Aorta (tissue), 5 donors: ENCODE measurements around the gene ARID3B. TPM values are rescaled to one million over a fixed set of nuclear protein-coding genes. Genes with fewer than 3 reads are reported as not detected.
A peak's percentile ranks its signal among the peaks of the same experiment; 100 is the strongest.

ENCODE experiments used
- ATAC-seq: fragments of 200-7000 bp; cut with Tn5 transposase; one replicate; pipeline ENCODE4 v1.9.1; 2022; ENCODE audit warnings: moderate library complexity; ENCODE audit not compliant: low FRiP score
- DNase-seq, 2 donors: peaks; one replicate each; pipeline ENCODE4 v3.0.0-alpha.2; 2020
- H3K27ac ChIP-seq, 2 donors: one replicate each; pipeline ENCODE4 v1.5.1; 2013; ENCODE audit warnings: low read length in 2 of 2, mild to moderate bottlenecking in 2 of 2, moderate library complexity in 2 of 2, control low read depth in 1 of 2, inconsistent platforms in 1 of 2, low read depth in 1 of 2
- H3K27me3 ChIP-seq, 2 donors: one replicate each; pipeline ENCODE4 v1.6.1; 2013; ENCODE audit warnings: control low read depth in 1 of 2, low read length in 1 of 2, mild to moderate bottlenecking in 1 of 2, moderate library complexity in 1 of 2; ENCODE audit not compliant: insufficient read depth in 2 of 2, control insufficient read depth in 1 of 2
- H3K36me3 ChIP-seq, 2 donors: one replicate each; pipeline ENCODE4 v1.6.1; 2013; ENCODE audit warnings: control low read depth in 1 of 2, low read length in 1 of 2, mild to moderate bottlenecking in 1 of 2; ENCODE audit not compliant: insufficient read depth in 2 of 2, control insufficient read depth in 1 of 2
- H3K4me1 ChIP-seq, 2 donors: one replicate each; pipeline ENCODE4 v1.6.1; 2013; ENCODE audit warnings: low read length in 2 of 2, control low read depth in 1 of 2, mild to moderate bottlenecking in 1 of 2, moderate library complexity in 1 of 2; ENCODE audit not compliant: insufficient read depth in 2 of 2, control insufficient read depth in 1 of 2
- H3K4me3 ChIP-seq, 2 donors: one replicate each; pipeline ENCODE4 v1.5.1; 2013; ENCODE audit warnings: low read length in 2 of 2, control low read depth in 1 of 2, mild to moderate bottlenecking in 1 of 2
- H3K9me3 ChIP-seq: one replicate; pipeline ENCODE4 v1.6.1; 2013; ENCODE audit warnings: mild to moderate bottlenecking, low read length; ENCODE audit not compliant: control insufficient read depth
- WGBS, 2 donors: extraction: QIAGEN DNeasy Blood & Tissue Kit; methylation state at CpG; one replicate each; pipeline ENCODE4 v1.1.7; 2013; 5-methylcytosine and 5-hydroxymethylcytosine counted together
- intact Hi-C, 2 donors: fragments of 100-400 bp; cut with DNase I; formaldehyde crosslinking; loops; one replicate each; pipeline versions ENCODE4 v1.14.2 to v1.15.0; 2022
- polyA plus RNA-seq, 2 donors: library from polyadenylated mRNA; stranded (reverse); fragments of 200-250 nt; gene quantifications; one replicate each; pipeline ENCODE4 v1.2.3, GENCODE V29; 2013
- total RNA-seq, 2 donors: library from RNA; stranded (reverse); fragmentation: NEBNext Ultra II Directional; extraction: Animal tissue kit (Norgen Biotek cat#: 25700); gene quantifications; one replicate each; pipeline ENCODE4 v1.2.1, GENCODE V29; 2021
- donor health status: healthy with polysubstance abuse.
- donor health status: Bipolar disorder and iron deficiency.
- donor health status: DM: no; HTN: no; CAD: no.
- donor health status: DM: no; HTN: no; CAD: no.
- donor health status: DM: yes; HTN: yes; CAD: no.

Gene ARID3B
- total and polyA plus RNA-seq, 4 donors, result 1.8 to 11.7 (median 7.8) TPM

- ATAC-seq, result peak; percentile 19
- 45 to 57% methylated on average over 6 of the region's 6 CpGs for WGBS, 2 donors
- Histone ChIP-seq H3K27ac (no peak overlapping the region), H3K4me1 (no peaks in the 10 kb centered on the region), H3K9me3 (no peaks in the 10 kb centered on the region), H3K36me3 (peaks cover 7 to 17% of the 10 kb centered on the region in 2 donors), H3K27me3 (no peaks in the 10 kb centered on the region), H3K4me3 (no peak overlapping the region)
- DNase-seq, result no peak
- intact Hi-C loops, result loop anchor here (5.0 to 10.0 kb wide), 3 partner anchors 168 to 324 kb away; partner anchors contain the start of genes RPP25 (in 2 of the 2) and UBL7 (in 1 of the 2)
These were observed 89.5 kb downstream of the ARID3B start for GRCh38 chr15:74630284-74631086.

GRCh38 chr15:74631087-74631385 lies 90.0 kb downstream of the ARID3B start:
- H3K4me3 ChIP-seq, result no peak overlapping the region
- no peaks in the 10 kb centered on the region for H3K9me3 ChIP-seq
- intact Hi-C loops, result loop anchor here (5.0 to 10.0 kb wide), 3 partner anchors 169 to 324 kb away; partner anchors contain the start of genes RPP25 (in 2 of the 2) and UBL7 (in 1 of the 2)
- H3K36me3 ChIP-seq, result peaks cover 7 to 12% of the 10 kb centered on the region in 2 donors
- no peak for DNase-seq
- ATAC-seq, result no peak
- 75 to 81% methylated on average over 3 of the region's 3 CpGs for WGBS, 2 donors
- no peaks in the 10 kb centered on the region for H3K27me3 ChIP-seq
- H3K27ac ChIP-seq, result no peak overlapping the region
- H3K4me1 ChIP-seq, result no peaks in the 10 kb centered on the region

DNA sequence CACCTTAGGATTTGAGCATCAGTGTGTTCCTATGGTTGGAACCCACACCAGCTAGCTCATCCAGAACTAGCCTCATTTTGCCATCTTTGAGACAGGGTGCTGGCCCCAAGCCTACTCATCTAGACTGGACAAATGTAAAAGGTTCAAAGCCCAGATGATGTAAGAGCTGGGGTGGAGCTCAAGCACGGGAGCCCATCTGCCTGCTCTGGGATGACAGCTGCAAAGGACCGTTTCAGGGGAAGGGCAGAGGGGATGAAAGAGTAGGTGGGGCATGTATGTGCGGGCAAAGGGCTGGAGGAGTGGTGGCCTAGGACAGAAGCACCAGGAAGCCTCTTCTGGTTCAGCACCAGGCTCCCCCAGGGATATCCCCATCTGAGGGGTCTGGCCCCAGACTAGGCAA lies 90.4 kb downstream of the ARID3B start:
- H3K9me3 ChIP-seq, result no peaks in the 10 kb centered on the region
- no peaks in the 10 kb centered on the region for H3K4me1 ChIP-seq
- no peak for ATAC-seq
- no peak for DNase-seq
- no peak overlapping the region for H3K4me3 ChIP-seq
- 59% methylated on average over 3 of the region's 3 CpGs for WGBS, 2 donors
- H3K36me3 ChIP-seq, result peaks cover 7 to 9% of the 10 kb centered on the region in 2 donors
- H3K27me3 ChIP-seq, result no peaks in the 10 kb centered on the region
- H3K27ac ChIP-seq, result no peak overlapping the region
- intact Hi-C loops, result loop anchor here (5.0 to 10.0 kb wide), 3 partner anchors 169 to 323 kb away; partner anchors contain the start of genes RPP25 (in 2 of the 2) and UBL7 (in 1 of the 2)

DNA sequence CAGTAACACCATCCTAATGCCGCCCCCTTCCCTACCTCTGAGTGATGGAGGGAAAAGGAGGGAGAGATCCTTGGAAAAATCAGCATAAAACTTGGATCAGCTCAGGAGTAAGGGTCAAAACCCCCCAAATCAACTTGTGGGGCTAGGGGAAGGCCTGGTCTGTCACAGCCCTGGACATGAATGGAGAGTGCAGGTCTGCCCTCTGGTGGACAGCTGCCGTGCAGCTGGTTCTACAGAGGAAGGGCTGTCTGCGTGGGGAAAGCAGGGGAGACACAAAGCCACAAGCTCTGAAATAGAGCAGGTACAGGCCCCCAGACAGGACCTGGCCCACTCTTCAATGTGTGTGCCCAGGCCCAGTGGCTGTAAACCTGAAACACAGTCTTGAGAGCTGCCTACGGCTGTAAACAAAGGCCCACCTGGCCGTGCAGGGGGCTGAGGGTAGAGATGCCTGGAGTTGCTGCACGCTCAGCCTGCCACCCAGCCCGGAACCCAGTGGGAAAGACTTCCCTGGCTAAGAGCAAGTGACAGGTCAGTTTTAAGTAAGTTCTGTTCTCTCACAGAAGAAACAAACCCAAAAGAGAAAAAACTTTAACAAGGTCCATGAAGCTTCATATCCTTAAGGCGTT lies 91.0 kb downstream of the ARID3B start:
- Histone ChIP-seq H3K36me3 (peaks cover 7 to 10% of the 10 kb centered on the region in 2 donors), H3K27ac (no peak overlapping the region), H3K4me3 (no peak overlapping the region), H3K9me3 (no peaks in the 10 kb centered on the region), H3K4me1 (no peaks in the 10 kb centered on the region), H3K27me3 (no peaks in the 10 kb centered on the region)
- peak in 1 of 2 donors; percentile 89 for DNase-seq
- 60 to 66% methylated on average over 7 to 8 of the region's 8 CpGs for WGBS, 2 donors
- ATAC-seq, result peak; percentile 58
- intact Hi-C loops, result loop anchor here (5.0 to 10.0 kb wide), 3 partner anchors 170 to 323 kb away; partner anchors contain the start of genes RPP25 (in 2 of the 2) and UBL7 (in 1 of the 2)

GRCh38 chr15:74632601-74633000 lies 91.6 kb downstream of the ARID3B start:
- intact Hi-C loops, result loop anchor here (5.0 to 10.0 kb wide), 3 partner anchors 170 to 322 kb away; partner anchors contain the start of genes RPP25 (in 2 of the 2) and UBL7 (in 1 of the 2)
- Histone ChIP-seq H3K36me3 (peaks cover 7 to 8% of the 10 kb centered on the region in 2 donors), H3K27ac (no peak overlapping the region), H3K4me3 (no peak overlapping the region), H3K4me1 (no peaks in the 10 kb centered on the region), H3K9me3 (no peaks in the 10 kb centered on the region), H3K27me3 (no peaks in the 10 kb centered on the region)
- DNase-seq (no peak), ATAC-seq (no peak)
- WGBS, 2 donors, result 77 to 78% methylated on average over 9 of the region's 9 CpGs

GRCh38 chr15:74633781-74634180 lies 92.8 kb downstream of the ARID3B start:
- ATAC-seq, result no peak
- Histone ChIP-seq H3K36me3 (peaks cover 4 to 8% of the 10 kb centered on the region in 2 donors), H3K9me3 (no peaks in the 10 kb centered on the region), H3K27ac (no peak overlapping the region), H3K27me3 (no peaks in the 10 kb centered on the region), H3K4me3 (no peak overlapping the region), H3K4me1 (no peaks in the 10 kb centered on the region)
- WGBS, 2 donors, result 62 to 82% methylated on average over 2 of the region's 2 CpGs
- intact Hi-C loops, result loop anchor here (5.0 to 10.0 kb wide), 3 partner anchors 171 to 321 kb away; partner anchors contain the start of genes RPP25 (in 2 of the 2) and UBL7 (in 1 of the 2)
- no peak for DNase-seq

DNA sequence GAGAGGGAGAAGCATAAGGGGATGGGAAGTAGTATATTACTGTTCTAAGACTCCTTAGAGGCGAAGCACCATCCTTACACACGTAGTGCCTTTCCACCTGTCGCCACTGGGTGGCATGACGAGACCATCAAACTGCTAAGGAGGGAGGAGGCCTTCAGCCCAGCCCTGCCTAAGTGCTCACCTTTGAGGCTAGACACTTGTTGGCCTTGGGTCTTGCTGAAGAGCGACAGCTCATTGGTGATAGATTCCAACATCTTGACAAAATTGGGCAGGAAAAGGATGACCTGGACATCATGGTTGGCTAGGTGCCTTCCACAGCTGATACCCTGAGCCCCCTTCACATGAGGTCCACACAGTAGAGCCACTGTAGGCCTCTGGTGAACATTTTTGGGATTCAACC lies 94.2 kb downstream of the ARID3B start:
- intact Hi-C loops, result loop anchor here (1.0 to 10.0 kb wide), 2 partner anchors 133 to 320 kb away; partner anchors contain the start of gene RPP25 (in 2 of the 2)
- peak in 1 of 2 donors; percentile 88 for DNase-seq

DNA sequence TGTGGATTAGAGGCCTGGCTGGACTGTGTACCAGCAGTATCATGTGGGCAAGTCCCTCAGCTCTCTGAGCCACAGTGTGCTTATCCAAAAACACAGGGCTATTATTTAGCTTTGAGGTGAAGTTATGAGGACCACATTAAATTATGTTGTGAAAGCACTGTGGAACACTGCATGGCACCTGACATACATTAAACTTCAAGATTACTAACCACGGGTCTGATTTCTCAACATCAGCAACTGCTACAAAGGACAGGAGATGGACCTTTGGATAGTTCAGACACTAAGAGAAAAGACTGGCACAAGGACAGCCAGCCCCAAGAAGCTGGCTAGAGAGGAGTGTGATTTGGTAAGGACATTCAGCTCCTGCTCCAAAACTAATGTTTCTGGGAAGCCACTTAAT lies 96.0 kb downstream of the ARID3B start:
- Histone ChIP-seq H3K4me3 (no peak overlapping the region), H3K9me3 (no peaks in the 10 kb centered on the region), H3K27ac (no peak overlapping the region), H3K27me3 (no peaks in the 10 kb centered on the region), H3K4me1 (no peaks in the 10 kb centered on the region), H3K36me3 (peaks cover 3 to 14% of the 10 kb centered on the region in 2 donors)
- WGBS, 2 donors, result 68 to 88% methylated on average over 1 of the region's 1 CpG
- no peak for DNase-seq
- ATAC-seq, result no peak
- intact Hi-C loops, result loop anchor here (2.0 to 10.0 kb wide), 2 partner anchors 132 to 318 kb away; partner anchors contain the start of gene RPP25 (in 2 of the 2)

More for the DNA sequence above, 94.2 kb downstream of the ARID3B start:
- peak; percentile 75 for ATAC-seq
- H3K27ac ChIP-seq, result no peak overlapping the region
- H3K4me1 ChIP-seq, result no peaks in the 10 kb centered on the region
- H3K27me3 ChIP-seq, result no peaks in the 10 kb centered on the region
- H3K36me3 ChIP-seq, result peaks cover 3 to 11% of the 10 kb centered on the region in 2 donors
- H3K9me3 ChIP-seq, result no peaks in the 10 kb centered on the region
- no peak overlapping the region for H3K4me3 ChIP-seq
- 16 to 17% methylated on average over 5 of the region's 5 CpGs for WGBS, 2 donors
